HEK293T (cell line): ENCODE data around the gene DPEP2.

Experiments
- BHLHE40 ChIP-seq: fragments of 450-650 bp; IDR thresholded peaks from 2 replicates; pipeline ENCODE4 v1.6.1; 2016; ENCODE audit warnings: mild to moderate bottlenecking, moderate library complexity, borderline replicate concordance
- ELF4 ChIP-seq: fragments of 450-650 bp; IDR thresholded peaks from 2 replicates; pipeline ENCODE4 v1.6.1; 2017; ENCODE audit warnings: antibody characterized with exemption
- FOXA1 ChIP-seq: fragments of 450-650 bp; IDR thresholded peaks from 2 replicates; pipeline ENCODE4 v1.6.1; 2016; ENCODE audit warnings: mild to moderate bottlenecking
- L3MBTL2 ChIP-seq: fragments of 450-650 bp; conservative IDR thresholded peaks from 2 replicates; pipeline ENCODE4 v1.6.1; 2016; ENCODE audit warnings: mild to moderate bottlenecking
- NFRKB ChIP-seq: fragments of 450-650 bp; IDR thresholded peaks from 2 replicates; pipeline ENCODE4 v1.6.1; 2016; ENCODE audit warnings: mild to moderate bottlenecking, moderate library complexity
- SP1 ChIP-seq: fragments of 450-650 bp; IDR thresholded peaks from 2 replicates; pipeline ENCODE4 v1.6.1; 2017
- SUZ12 ChIP-seq: fragments of 450-650 bp; IDR thresholded peaks from 2 replicates; pipeline ENCODE4 v1.6.1; 2016; ENCODE audit warnings: mild to moderate bottlenecking
- TARDBP ChIP-seq: fragments of 450-650 bp; IDR thresholded peaks from 2 replicates; pipeline ENCODE4 v1.6.1; 2016
- ZNF384 ChIP-seq: fragments of 450-650 bp; IDR thresholded peaks from 2 replicates; pipeline ENCODE4 v1.6.1; 2016
- TF ChIP-seq, protein P1 (sequence below): fragments of 450-650 bp; IDR thresholded peaks from 2 replicates; pipeline ENCODE4 v1.6.1; 2016

DNA sequence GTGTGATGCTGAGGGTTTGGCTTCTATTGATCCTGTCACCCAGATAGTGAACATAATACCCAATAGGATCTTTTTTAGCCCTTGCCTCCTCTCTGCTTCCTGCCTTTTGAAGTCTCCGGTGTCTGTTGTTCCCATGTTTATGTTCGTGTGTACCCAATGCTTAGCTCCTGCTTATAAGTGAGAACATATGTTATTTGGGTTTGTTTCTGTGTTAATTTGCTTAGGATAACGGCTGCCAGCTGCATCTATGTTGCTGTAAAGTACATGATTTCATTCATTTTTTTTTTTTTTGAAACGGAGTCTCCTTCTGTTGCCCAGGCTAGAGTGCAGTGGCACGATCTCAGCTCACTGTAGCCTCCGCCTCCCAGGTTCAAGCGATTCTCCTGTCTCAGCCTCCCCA is 46.8 kb upstream of the DPEP2 start:
- TF ChIP-seq TARDBP (no peak), L3MBTL2 (no peak), BHLHE40 (no peak), ZNF384 (no peak), SP1 (no peak), ELF4 (no peak), SUZ12 (no peak), NFRKB (no peak), FOXA1 (no peak)
- TF ChIP-seq, protein P1, sequence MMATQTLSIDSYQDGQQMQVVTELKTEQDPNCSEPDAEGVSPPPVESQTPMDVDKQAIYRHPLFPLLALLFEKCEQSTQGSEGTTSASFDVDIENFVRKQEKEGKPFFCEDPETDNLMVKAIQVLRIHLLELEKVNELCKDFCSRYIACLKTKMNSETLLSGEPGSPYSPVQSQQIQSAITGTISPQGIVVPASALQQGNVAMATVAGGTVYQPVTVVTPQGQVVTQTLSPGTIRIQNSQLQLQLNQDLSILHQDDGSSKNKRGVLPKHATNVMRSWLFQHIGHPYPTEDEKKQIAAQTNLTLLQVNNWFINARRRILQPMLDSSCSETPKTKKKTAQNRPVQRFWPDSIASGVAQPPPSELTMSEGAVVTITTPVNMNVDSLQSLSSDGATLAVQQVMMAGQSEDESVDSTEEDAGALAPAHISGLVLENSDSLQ, result no peak
